Hepatocyte (in vitro differentiated cells): ENCODE measurements around the gene ASS1. TPM values are rescaled to one million over a fixed set of nuclear protein-coding genes. Genes with fewer than 3 reads are reported as not detected.

Source experiments
- DNase-seq: peaks from one replicate; pipeline ENCODE4 v3.0.0-alpha.2; 2016; ENCODE audit warnings: low spot score
- H2AFZ ChIP-seq: fragments of 200-600 bp; sonication (generic); 2 replicates; pipeline ENCODE4 v1.6.0; 2016; ENCODE audit warnings: antibody characterized with exemption, mild to moderate bottlenecking
- H3K27ac ChIP-seq: fragments of 200-600 bp; sonication (generic); 2 replicates; pipeline ENCODE4 v1.5.1; 2016; ENCODE audit warnings: mild to moderate bottlenecking
- H3K27me3 ChIP-seq: fragments of 200-600 bp; sonication (generic); 2 replicates; pipeline ENCODE4 v1.6.1; 2016
- H3K36me3 ChIP-seq: fragments of 200-600 bp; sonication (generic); replicated peaks from 2 replicates; pipeline ENCODE4 v1.5.1; 2016; ENCODE audit warnings: low read depth; ENCODE audit not compliant: insufficient read depth
- H3K4me1 ChIP-seq: fragments of 200-600 bp; sonication (generic); 2 replicates; pipeline ENCODE4 v1.5.1; 2016; ENCODE audit warnings: mild to moderate bottlenecking, moderate library complexity; ENCODE audit not compliant: insufficient read depth
- H3K4me2 ChIP-seq: fragments of 200-600 bp; sonication (generic); 2 replicates; pipeline ENCODE4 v1.6.0; 2016
- H3K4me3 ChIP-seq: fragments of 200-600 bp; sonication (generic); 2 replicates; pipeline ENCODE4 v1.5.1; 2016; ENCODE audit warnings: mild to moderate bottlenecking
- H3K79me2 ChIP-seq: fragments of 200-600 bp; sonication (generic); 2 replicates; pipeline ENCODE4 v1.6.0; 2017; ENCODE audit warnings: mild to moderate bottlenecking
- H3K9me2 ChIP-seq: fragments of 200-600 bp; sonication (generic); replicated peaks from 2 replicates; pipeline ENCODE4 v1.6.0; 2017; ENCODE audit warnings: mild to moderate bottlenecking; ENCODE audit not compliant: insufficient read depth
- H3K9me3 ChIP-seq: fragments of 200-600 bp; sonication (generic); 2 replicates; pipeline ENCODE4 v1.5.1; 2016; ENCODE audit warnings: low read depth, mild to moderate bottlenecking
- H4K20me1 ChIP-seq: fragments of 200-600 bp; sonication (generic); 2 replicates; pipeline ENCODE4 v1.6.0; 2016; ENCODE audit warnings: mild to moderate bottlenecking; ENCODE audit not compliant: insufficient read depth, poor library complexity, severe bottlenecking
- EZH2 ChIP-seq: fragments of 200-600 bp; sonication (generic); IDR thresholded peaks from 2 replicates; pipeline ENCODE4 v1.6.1; 2016; ENCODE audit warnings: antibody characterized with exemption, mild to moderate bottlenecking, borderline replicate concordance
- EZH2phosphoT487 ChIP-seq: fragments of 200-600 bp; sonication (generic); IDR thresholded peaks from one replicate; pipeline ENCODE4 v1.6.1; 2018; ENCODE audit warnings: antibody characterized with exemption, mild to moderate bottlenecking, low read depth, moderate library complexity; ENCODE audit not compliant: unreplicated experiment, severe bottlenecking
- WGBS: methylation state at CpG from one replicate; pipeline ENCODE4 v1.1.6; 2016; ENCODE audit warnings: low lambda C conversion rate; ENCODE audit errors: missing lambda C conversion rate; 5-methylcytosine and 5-hydroxymethylcytosine counted together
- polyA plus RNA-seq: library from polyadenylated mRNA; unstranded; fragments of >200 nt; fragmentation: Nextera tagmentation; extraction: Ambion mirVana; gene quantifications from 2 replicates; pipeline ENCODE4 v1.2.1, GENCODE V29; 2016
- total RNA-seq: library from RNA; depleted of rRNA; stranded (reverse); fragments of >200 nt; gene quantifications from 2 replicates; pipeline ENCODE4 v1.2.3, GENCODE V29; 2014
- TF ChIP-seq, protein P1 (sequence below): fragments of 200-600 bp; sonication (generic); IDR thresholded peaks from 2 replicates; pipeline ENCODE4 v1.5.1; 2016; ENCODE audit warnings: antibody characterized with exemption, mild to moderate bottlenecking; ENCODE audit not compliant: poor library complexity

The ASS1 gene
- total and polyA plus RNA-seq, 2 experiments from 2014 or later: 145 to 292 TPM

DNA sequence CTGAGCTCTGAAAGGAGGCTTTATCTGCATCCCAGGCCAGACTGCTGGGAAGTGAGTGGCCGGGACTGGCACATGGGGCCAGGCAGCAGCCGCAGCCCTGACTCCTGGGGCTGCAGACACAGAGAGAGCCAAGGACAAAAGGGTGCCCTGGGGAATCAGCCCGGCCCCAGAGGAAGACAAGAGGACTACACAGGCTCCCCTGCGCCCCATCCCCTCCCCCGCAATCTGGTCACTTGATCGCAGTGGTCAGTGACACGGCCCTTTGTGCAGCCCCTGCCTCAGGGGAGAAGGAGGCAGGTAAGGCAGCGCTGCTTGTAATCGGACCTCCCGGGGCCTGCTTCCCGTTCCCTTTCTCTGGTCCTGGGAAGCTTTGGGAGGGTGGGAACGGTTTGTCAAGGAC is 79.2 kb downstream of the ASS1 start:
- no peaks in the 10 kb centered on the region for H3K9me3 ChIP-seq
- H3K27me3 ChIP-seq: no peaks in the 10 kb centered on the region
- no peak for DNase-seq
- no peaks in the 10 kb centered on the region for H3K36me3 ChIP-seq
- H3K9me2 ChIP-seq: no peaks in the 10 kb centered on the region
- no peak overlapping the region for H3K4me3 ChIP-seq
- no peaks in the 10 kb centered on the region for H3K4me1 ChIP-seq
- no peak overlapping the region for H2AFZ ChIP-seq
- WGBS: 55% methylated on average over 12 of the region's 12 CpGs
- H3K4me2 ChIP-seq: no peak overlapping the region
- no peaks in the 10 kb centered on the region for H3K79me2 ChIP-seq
- no peak overlapping the region for H3K27ac ChIP-seq
- H4K20me1 ChIP-seq: no peaks in the 10 kb centered on the region
- TF ChIP-seq EZH2 (no peak), EZH2phosphoT487 (no peak)
- TF ChIP-seq, protein P1, sequence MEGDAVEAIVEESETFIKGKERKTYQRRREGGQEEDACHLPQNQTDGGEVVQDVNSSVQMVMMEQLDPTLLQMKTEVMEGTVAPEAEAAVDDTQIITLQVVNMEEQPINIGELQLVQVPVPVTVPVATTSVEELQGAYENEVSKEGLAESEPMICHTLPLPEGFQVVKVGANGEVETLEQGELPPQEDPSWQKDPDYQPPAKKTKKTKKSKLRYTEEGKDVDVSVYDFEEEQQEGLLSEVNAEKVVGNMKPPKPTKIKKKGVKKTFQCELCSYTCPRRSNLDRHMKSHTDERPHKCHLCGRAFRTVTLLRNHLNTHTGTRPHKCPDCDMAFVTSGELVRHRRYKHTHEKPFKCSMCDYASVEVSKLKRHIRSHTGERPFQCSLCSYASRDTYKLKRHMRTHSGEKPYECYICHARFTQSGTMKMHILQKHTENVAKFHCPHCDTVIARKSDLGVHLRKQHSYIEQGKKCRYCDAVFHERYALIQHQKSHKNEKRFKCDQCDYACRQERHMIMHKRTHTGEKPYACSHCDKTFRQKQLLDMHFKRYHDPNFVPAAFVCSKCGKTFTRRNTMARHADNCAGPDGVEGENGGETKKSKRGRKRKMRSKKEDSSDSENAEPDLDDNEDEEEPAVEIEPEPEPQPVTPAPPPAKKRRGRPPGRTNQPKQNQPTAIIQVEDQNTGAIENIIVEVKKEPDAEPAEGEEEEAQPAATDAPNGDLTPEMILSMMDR: no peak

DNA sequence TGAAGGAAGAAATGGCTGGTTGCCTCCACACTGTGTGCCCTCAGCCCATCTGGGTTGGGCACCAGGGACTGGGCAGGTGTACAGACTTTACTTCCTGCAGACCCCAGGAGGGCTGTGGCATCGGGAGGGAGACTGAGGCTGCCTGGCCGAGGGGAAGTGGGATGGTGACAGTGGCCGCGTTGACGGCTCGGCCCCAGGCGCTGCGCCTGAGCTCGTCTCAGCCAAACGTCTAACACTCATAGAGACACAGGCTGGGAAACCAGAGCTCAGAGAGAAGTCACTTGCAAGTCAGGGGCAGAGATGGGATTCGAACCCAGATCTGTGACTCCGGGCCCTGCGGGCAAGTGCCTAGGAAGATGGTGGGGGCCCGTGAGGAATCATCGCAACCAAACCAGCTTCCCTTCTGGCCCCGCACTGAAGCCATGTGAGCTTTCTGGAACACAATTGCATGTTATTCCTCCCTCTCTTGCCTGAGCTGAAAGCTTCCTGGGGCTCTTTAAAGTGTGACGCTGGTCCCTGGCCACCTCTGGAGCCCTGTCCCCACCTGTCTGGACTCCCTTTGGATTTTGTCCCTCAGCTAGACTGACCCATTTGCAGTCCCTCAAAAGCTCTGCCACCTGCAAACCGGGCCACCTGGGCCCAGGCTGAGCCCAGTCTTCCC is 81.6 kb downstream of the ASS1 start:
- Histone ChIP-seq H3K4me3 (no peak overlapping the region), H3K4me1 (no peaks in the 10 kb centered on the region), H3K36me3 (no peaks in the 10 kb centered on the region), H3K4me2 (no peak overlapping the region), H3K9me3 (no peaks in the 10 kb centered on the region), H3K27me3 (no peaks in the 10 kb centered on the region), H3K79me2 (no peaks in the 10 kb centered on the region), H4K20me1 (no peaks in the 10 kb centered on the region), H2AFZ (no peak overlapping the region), H3K27ac (no peak overlapping the region), H3K9me2 (no peaks in the 10 kb centered on the region)
- TF ChIP-seq, protein P1: no peak
- TF ChIP-seq EZH2 (no peak), EZH2phosphoT487 (no peak)
- DNase-seq: no peak
- 87% methylated on average over 18 of the region's 18 CpGs for WGBS

DNA sequence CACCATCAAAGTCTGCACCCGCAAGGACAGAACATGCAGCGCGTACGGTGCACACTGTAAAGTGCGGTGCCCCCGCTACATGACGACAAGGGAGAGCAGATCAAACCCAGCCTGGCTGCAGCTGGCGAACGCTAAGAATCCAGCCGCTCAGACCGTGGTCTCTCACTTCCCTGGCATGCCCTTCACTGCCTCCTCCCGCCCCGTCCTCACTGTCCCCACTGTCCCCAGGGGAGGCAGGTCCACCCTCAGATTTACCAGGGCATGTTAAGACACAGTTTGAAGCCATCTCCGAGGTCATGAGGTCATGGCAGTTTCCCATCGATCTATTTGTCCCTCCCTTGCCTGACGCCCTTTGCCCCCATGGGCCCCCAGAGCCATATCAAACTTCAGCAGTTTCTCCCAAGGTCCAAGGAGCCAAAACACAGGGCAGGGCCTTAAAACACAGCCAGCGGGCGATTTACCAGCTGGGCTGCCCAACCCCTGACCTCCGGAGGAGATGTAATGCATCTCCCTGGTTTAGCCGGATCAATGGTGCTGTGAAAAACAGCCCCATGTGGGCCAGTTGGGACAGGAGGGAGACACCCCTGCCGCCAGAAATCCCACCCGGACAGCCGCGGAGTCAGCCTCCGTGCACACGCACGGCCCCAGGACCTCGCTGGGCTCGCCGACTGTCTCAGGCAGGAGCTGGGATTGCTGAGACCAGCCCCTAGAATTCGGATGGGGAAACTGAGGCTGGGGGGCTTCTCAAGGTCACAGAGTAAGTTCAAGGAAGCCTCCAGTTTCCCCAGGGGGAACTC is 82.3 kb downstream of the ASS1 start:
- Histone ChIP-seq H2AFZ (no peak overlapping the region), H3K4me2 (no peak overlapping the region)

More for the DNA sequence above, 82.3 kb downstream of the ASS1 start:
- Histone ChIP-seq H3K79me2 (no peaks in the 10 kb centered on the region), H4K20me1 (no peaks in the 10 kb centered on the region), H3K36me3 (no peaks in the 10 kb centered on the region), H3K9me3 (no peaks in the 10 kb centered on the region), H3K9me2 (no peaks in the 10 kb centered on the region), H3K4me1 (no peaks in the 10 kb centered on the region), H3K27ac (no peak overlapping the region), H3K4me3 (no peak overlapping the region), H3K27me3 (no peaks in the 10 kb centered on the region)
- DNase-seq: no peak
- no peak for TF ChIP-seq EZH2phosphoT487
- TF ChIP-seq EZH2: no peak
- TF ChIP-seq, protein P1: no peak
- WGBS: 87% methylated on average over 30 of the region's 31 CpGs
